ENCODE results near the gene SAMD15. TPM values are rescaled to one million over a fixed set of nuclear protein-coding genes. Genes with fewer than 3 reads are reported as not detected.
"Not testable (repeated sequence)": the region's sequence is repeated elsewhere in the genome, so short reads cannot be mapped to it uniquely, and the experiment has no call there.

Gene SAMD15
- total RNA-seq (2014; rRNA removed; shearing (Covaris generic)): 0.84 and 1.7 TPM in 2 replicates

DNA sequence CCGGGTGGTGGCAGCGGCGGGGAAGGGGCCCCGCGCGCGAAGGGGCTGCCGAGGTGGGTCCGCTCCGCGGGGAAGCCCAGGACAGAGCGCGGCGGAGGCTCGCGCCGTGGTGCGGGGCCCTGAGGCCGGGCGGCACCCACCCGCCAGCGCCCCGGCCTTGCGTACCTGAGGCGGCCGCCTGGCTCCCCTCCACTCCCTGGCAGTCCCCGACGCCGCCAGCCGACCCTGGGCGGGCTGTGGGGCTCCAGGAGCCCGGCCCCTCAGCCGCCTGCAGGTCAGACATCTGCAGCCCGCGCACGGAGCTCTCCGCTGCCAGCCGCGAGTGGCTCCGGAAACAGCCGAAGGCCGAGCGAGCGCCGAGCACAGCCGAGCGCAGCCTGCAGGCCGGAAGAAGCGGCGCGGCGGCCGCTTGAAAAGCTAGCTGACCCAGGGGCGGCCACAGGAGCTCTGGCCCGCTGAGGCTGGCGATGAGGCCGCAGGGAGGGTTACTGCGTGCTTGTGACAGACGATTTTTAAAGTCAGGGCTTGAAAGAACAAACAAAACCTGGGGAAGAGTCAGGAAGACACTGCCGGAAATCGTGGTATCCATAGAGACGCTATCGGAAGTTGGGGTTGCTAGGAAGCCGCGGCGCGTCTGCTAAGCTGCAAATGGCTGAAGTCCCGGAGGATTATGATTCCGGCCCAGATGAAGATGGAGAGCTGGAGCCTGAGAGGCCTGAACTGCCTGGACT lies at the start of gene SAMD15, which contains the start of gene TMED8:
TSS of gene SAMD15 (plus strand) at position 609 of the 731 bp plus-strand sequence. CDS start at position 649, 40 bp downstream.
TSS of gene TMED8 (minus strand) at position 324 of the 731 bp plus-strand sequence. CDS start at position 283, 41 bp downstream.
- DNase-seq (ENCODE audit: low read depth): peak; percentile 76

DNA sequence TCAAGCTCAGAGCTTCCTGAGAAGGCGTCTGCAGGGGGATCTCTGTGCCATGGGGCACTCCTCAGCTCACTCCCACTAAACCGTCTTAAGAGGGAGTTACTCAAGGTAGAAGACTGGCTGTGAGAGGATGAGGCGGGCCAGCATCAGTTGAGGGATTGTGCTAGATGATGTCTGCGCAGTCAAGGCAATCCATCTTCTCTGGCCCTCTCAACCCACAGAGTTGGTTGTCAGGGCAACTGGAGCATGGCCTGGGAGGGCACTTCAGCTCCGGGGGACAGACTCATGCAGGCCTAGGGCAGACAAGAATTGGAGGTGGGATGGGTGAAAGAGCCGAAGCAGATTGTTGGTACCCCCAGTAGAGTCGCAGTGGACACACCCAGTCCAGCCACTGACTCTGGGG lies 47.3 kb upstream of the SAMD15 start:
- DNase-seq (ENCODE audit: low read depth): no peak

DNA sequence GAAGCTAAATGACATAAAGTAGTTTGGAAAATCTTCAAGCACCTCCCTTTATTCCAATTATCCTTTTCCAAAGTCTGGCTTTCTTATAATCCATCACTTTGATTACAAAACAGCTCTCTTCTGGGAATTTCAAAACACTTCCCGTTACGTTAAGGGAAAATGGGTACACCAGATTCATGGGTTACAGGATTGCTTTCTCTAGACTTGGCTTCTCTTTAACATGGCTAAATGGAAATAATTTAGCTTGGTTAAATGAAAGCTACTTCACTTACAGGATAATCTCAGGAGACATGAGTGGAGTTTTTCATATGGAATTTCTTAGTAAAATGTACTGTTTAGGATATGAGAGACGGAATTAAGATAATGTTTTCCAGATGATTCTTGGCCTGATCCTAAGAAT lies 41.6 kb upstream of the SAMD15 start:
- no peak for DNase-seq (ENCODE audit: low read depth)

DNA sequence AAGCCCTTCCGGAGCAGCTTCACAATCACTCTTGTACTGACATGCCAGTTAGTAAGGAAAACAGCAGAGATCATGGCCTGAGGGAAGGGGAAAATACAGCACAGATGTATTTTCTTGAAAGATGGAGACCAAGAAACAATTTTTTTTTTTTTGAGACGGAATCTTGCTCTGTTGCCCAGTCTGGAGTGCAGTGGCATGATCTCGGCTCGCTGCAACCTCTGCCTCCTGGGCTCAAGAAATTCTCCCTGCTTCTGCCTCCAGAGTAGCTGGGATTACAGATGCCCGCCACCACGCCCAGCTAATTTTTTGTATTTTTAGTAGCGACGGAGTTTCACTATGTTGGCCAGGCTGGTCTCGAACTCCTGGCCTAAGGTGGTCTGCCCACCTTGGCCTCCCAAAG lies 39.9 kb upstream of the SAMD15 start:
- not testable (repeated sequence) for DNase-seq (ENCODE audit: low read depth)

DNA sequence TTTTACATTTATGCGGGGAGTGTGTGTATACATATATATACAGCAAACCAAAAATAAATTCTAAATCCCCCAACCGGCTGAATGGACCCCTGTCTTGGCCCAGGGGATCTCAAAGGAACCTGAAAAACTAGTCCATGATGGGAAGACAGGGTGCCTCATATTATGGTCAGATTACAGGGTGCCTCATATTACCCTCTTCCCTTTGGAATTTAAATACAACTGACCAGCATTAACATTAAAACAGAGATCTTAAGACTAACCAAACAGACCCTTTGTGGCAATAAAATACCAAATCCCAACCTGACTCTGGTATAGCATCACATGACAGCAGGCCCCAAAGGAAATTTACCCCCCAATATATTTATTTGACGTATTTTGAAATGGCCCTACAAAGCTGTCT lies 39.3 kb upstream of the SAMD15 start:
- no peak for DNase-seq (ENCODE audit: low read depth)

DNA sequence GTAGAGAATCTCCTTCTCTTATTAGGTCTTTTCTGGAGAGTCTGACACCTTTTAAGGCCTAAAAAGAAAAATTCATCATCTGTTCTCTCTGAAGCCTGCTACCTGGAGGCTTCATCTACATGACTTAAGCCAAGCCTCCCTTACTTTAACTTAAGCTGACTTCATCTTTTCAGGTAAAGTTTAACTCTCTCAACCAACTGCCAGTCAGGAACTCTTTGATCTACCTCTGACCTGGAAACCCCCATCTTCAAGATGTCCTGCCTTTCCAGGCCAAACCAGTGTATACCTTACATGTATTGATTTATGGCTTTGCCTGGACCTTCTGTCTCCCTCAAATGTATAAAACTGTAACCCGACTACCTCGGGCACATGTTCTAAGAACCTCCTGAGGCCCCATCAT lies 38.9 kb upstream of the SAMD15 start:
- no peak for DNase-seq (ENCODE audit: low read depth)

DNA sequence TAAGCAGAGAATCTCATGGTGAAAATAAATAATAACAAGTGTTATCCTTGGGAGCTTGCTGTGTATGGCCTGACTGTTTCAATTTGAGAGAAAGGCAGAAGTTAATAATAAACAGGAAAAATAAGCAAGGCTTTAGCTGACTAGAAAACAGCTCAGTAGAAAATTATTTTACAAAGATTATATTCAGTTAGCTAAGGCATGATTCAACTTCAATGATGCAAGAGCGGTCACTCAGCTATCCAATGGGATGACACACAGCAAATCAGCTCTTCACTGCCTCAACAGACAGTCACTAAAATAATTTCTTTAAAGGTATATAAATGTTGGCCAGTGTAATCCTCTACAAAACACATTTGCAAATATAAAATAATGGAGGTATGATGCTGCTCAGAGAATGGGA lies 37.8 kb upstream of the SAMD15 start:
- no peak for DNase-seq (ENCODE audit: low read depth)

DNA sequence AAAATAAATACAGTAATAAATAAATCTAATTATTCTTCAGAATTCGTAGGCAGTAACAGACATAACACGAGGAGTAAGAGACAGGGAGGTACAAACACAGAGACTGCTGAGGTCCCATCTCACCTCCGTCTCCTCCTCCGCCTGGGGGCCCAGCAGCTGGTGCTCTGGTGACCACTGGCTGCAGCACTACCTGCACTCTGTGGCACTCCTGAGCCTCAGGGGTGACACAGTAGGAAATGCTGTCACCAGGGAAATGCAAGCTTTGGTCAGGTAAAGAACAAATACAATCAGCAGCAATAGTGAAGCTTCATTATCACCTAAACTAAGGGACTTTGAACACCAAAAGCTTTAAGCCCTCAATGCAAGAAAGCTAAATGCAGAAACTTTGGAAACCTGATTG lies 36.8 kb upstream of the SAMD15 start:
- no peak for DNase-seq (ENCODE audit: low read depth)

DNA sequence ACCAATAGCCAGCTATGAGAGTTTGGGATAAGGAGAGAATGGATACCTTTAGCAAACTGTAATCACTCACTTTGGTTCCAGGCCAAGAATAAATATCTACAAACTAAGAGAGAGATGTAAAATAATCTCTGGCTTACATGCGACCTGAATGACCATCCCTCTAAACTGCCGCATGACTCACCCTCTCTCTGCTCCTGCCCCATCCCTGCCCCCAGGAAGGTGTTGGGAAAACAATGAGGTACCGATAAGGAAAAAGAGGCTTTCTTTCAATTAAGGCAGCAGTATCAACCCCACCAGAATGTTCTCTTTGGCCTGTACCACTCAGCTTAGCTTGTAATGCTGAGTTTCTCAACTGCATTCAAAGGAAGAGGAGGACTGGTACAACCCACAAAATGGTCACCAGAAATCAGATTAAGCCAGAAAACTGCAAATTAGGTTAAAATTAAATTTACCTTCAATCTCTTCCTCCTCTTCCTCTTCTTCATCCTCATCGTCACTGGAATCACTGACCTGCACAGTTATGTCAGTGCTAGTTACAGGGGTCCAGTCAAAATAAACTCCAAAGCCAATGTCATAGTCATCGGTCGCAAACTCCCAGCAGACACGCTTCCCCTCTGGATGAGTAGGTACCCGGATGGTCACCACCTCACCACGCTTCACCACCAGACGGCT lies 34.3 kb upstream of the SAMD15 start:
- DNase-seq (ENCODE audit: low read depth): no peak

DNA sequence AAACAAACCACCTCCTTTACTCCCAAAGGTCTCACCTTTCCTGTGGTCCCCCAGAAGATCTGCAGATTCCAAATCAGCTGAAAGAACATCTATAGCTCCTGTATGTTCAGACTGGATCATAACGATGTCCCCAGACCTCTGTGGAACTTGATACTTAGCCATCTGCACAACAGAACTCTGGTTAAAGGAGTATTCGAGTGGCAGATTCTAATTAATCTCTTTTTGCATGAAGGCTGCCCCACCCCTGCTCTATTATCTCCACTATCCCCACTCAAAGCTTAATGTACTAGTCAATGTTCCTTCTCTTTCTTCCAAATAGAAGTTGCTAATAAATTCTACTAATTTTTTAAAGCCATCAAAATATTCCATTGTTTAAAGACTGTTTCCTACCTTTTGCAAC lies 33.5 kb upstream of the SAMD15 start:
- no peak for DNase-seq (ENCODE audit: low read depth)

DNA sequence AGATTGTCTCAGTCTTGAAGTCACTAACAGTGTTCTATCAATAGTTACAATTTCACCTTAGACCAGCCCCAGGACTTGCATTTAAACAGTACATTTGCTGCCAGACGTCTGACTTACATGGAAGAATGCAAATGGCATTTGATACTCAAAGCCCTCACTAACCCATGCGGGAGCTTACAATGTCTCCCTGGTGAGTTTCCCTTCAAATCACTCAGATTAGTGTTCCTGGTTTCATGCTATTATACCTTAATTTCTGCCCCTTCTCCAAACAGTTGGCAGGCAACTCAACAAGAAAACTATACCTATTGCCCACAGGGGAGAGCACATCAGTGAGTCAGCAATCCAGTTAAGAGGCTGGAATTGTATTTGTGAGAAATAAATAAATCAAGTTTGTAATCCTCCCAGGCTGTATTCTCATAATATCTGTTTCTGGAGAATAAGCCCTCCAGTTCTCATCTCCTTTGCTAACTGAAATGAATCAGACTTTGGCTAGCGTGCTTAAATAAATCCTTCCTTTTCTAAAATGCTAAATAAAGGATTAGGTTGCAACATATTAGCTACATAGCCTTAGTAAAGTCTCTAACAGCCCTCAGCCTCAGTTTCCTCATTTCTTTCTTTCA lies 32.7 kb upstream of the SAMD15 start:
- no peak for DNase-seq (ENCODE audit: low read depth)

DNA sequence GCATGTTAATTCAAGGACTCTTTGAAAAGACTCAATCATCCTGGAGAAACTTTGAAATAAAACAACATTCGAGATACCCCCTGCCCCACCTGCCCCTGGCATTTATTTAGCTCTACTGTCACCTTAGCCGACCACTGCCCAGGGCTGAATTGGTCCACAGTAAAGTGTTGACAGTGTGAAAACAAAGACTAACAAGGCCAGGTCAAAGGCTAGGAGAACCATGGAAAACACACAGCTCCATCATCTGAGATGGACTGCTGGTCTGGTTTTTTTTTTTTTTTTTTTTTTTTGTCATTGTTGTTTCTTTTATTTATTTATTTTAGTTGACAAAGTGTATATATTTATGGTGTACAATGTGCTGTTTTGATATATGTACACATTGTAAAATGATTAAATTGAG lies 30.7 kb upstream of the SAMD15 start:
- no peak for DNase-seq (ENCODE audit: low read depth)

DNA sequence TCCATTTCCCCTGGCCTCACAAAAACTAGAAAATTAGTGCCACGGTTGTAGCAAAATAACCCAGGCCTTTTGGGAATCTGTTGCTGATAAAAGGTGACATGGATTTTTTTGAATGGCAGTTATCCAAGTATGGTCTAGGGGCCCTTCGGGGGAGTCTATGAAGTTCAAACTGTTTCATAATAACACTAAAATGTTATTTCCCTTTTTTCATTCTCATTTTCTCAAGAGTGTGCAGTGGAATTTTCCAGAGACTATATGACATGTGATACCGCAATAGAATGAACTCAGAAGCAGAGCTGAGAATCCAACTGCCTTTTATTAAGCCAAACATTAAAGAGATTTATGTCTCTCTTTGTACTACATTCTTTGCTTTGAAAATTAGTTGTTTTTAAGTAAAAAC lies 29.4 kb upstream of the SAMD15 start:
- DNase-seq (ENCODE audit: low read depth): no peak

DNA sequence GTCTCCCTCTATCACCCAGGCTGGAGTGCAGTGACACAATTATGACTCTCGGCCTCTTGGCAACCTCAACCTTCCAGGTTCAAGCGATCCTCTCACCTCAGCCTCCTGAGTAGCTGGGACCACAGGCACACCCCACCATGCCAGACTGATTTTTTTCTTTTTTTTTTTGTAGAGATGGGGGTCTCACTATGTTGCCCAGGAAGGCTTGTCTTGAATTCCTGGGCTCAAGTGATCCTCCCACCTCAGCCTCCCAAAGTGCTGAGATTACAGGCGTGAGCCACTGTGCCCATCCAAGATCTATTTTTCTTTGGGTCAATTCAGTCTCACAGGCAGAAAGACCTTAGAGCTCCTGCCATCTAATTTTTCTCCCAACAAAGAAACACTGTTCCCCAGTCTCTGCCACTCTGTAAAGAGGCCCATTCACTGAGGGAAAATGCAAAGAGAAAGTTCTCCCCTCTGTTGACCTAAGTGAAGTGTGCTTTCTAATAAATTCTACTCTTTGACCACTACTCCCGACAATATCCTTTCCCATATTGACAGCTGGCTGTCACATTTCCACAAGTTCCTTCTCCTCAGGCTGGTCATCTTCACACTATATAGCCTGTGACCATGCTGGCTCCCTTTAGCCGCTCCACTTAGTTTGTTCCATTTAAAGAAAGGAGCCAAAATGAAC lies 23.6 kb upstream of the SAMD15 start:
- DNase-seq (ENCODE audit: low read depth): peak; percentile 5

DNA sequence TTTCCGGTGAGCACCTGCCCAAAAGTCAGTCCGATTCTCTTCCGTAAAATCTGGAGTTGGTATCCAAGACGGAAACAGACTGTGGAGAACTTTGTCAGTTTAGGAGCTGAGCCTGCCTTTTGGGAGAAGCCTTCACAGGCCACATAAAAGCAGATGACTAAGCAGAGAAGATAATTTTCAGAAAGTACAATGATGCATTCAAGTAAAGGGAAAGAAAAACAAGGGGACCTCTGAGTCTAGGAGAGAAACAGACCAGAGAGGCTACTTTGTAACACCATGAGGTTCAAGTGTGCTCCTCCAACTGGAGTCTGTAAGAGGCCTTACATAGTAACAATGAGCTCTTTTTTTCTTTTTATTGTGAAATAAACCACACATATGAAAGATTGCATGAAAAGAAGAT lies 21.4 kb upstream of the SAMD15 start:
- DNase-seq (ENCODE audit: low read depth): peak; percentile 21

DNA sequence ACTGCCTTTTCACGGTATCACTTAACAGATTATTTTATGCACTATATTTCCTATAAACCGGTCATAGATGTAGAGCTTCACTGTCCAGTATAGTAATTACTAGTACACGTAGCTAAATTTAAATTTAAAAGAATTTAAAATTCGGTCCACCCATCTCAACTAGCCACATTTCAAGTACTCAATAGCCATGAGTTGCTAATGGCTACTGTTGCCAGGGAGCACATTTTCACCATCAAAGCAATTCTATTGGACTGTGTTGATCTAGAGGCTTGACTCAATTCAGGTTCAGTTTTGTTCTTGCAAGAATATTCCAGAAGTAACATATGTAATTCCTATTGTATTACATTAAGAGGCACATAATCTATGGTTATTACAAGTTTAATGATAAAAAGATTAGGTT lies 20.3 kb upstream of the SAMD15 start:
- DNase-seq (ENCODE audit: low read depth): no peak

DNA sequence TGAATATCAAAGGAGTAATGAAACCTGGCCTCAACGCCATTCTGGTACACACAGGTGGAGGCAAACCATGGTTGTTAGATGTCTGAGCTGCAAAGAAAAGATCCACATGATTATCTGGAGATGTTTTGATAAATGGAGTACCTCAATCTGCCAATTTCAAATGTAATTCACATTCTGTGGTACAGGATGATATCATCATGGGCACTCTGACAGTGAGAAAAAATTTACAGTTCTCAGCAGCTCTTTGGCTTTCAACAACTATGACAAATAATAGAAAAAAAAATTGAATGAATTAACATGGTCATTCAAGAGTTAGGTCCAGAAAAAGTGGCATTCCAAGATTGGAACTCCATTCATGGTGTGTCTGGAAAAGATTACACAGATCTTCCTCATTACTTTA lies 17.6 kb upstream of the SAMD15 start:
- DNase-seq (ENCODE audit: low read depth): no peak

DNA sequence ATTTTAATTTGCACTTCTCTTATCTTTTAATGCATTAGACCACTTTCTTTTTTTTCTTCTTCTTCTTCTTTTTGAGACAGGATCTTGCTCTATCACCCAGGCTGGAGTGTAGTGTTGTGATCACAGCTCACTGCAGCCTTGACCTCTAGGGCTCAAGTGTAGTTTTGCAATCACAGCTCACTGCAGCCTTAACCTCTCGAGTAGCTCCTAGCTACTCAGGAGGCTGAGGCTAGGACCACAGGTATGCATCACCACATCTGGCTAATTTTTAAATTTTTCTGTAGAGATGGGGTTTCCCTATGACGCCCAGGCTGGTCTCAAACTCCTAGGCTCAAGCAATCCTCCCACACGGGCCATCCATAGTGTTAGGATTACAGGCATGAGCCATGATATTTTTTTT lies 13.0 kb upstream of the SAMD15 start:
- DNase-seq (ENCODE audit: low read depth): no peak

DNA sequence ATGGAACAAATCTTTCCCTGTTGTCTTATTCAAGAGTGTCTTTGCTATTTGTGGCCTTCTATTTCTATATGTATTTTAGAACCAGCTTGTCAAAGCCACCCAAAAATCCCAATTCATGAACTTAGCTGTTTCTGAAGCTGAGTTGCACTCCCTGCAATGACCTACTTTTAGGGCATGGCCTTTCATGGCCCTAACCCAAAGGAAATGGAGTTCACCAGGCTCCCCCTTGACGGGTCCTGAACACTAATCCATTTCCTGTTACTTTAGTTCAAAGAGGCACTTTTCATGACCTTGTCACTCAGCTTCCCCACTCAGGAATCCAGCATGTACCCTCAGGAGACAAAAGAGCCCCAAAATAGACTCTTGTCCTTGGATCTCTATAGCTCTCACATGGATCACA lies 7.9 kb upstream of the SAMD15 start:
- no peak for DNase-seq (ENCODE audit: low read depth)

DNA sequence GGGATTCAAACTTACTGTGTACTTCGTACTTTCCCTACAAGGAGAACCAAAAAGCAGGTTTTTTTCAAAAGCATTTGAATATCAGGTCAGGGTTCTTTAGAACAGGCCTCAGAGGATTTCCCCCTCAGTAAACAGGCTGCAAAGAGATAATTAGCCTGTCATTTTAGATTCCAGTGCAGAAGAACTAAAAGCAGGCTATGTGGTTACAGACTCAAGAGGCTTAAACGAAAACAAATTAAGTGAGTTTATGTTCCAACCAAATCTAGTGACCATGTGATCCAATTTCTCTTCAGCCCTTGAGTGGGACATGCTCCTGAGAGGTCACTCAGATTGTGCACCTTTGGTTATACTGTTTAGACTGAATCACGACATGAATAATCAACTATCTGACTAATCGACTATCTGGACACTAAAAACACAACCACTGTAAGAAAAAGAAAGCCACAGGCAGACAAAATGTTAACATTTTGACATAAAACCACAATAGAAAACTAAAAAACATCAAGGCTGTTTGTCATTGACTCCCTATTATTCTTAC lies 4.8 kb upstream of the SAMD15 start:
- peak; percentile 31 for DNase-seq (ENCODE audit: low read depth)

DNA sequence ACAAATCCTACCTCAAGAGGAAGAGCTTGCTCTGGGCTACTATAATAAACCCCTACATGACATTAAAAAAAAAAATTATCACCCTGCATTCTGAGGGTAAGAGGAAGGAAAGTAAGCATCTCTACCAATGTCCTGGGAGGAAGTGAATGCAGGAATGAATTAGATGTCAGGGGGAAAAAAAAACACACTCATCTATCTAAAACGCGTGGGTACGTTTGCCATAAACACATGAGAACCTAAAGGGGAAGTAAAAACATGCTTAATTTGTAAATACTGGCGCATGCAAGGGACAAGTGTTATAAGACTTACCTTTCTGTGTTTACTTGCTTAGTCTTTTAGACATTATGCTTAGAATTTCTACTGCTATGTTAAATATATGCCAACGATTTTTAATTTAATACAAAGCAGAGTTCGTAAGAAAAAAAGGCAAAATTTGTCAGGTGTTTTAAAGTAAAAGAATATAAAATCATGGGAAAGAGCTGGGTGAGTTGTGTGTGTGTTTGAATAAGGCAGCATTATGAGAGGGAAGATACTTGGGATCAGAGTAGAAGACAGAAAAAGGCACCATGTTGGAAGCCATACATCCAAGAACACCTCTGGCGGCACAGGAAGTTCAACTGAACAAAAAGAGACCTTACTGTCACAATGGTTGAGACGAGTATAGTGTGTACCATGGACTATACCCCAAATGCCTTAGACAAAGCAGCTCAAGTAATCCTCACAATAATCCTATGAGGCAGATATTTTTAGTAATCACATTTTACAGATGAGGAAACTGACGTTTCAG lies 1.8 kb upstream of the SAMD15 start:
- no peak for DNase-seq (ENCODE audit: low read depth)

All from RPMI7951 (cell line).